Muscle of back (tissue), 13 donors: ENCODE measurements around the gene POTEM. TPM values are rescaled to one million over a fixed set of nuclear protein-coding genes. Genes with fewer than 3 reads are reported as not detected.
"Not testable (repeated sequence)": the region's sequence is repeated elsewhere in the genome, so short reads cannot be mapped to it uniquely, and the experiment has no call there.

Source experiments
- DNase-seq, 3 donors: peaks; one replicate each; pipeline versions ENCODE4 v3.0.0 to v3.0.0-alpha.2; 2013
- long read RNA-seq, 9 donors: transcript quantifications; one replicate each; lab custom pipeline, GENCODE V29; 2026
- polyA plus RNA-seq, 10 donors: library from polyadenylated mRNA; unstranded; fragments of 120-200 nt; gene quantifications; one replicate each; pipeline ENCODE4 v1.2.1, GENCODE V29; 2013; ENCODE audit not compliant: insufficient read length in 10 of 10

POTEM gene
- polyA plus RNA-seq = not detected
- long read RNA-seq, donor 1 = 0 reads
- long read RNA-seq, donor 2 = 0 reads
- long read RNA-seq, donor 3 = 0 reads
- long read RNA-seq, donor 4 = 0 reads
- long read RNA-seq, donor 5 = 0 reads
- long read RNA-seq, donor 6 = 0 reads
- long read RNA-seq, donor 7 = 0 reads
- long read RNA-seq, donor 8 = 0 reads
- long read RNA-seq, donor 9 = 0 reads

DNA sequence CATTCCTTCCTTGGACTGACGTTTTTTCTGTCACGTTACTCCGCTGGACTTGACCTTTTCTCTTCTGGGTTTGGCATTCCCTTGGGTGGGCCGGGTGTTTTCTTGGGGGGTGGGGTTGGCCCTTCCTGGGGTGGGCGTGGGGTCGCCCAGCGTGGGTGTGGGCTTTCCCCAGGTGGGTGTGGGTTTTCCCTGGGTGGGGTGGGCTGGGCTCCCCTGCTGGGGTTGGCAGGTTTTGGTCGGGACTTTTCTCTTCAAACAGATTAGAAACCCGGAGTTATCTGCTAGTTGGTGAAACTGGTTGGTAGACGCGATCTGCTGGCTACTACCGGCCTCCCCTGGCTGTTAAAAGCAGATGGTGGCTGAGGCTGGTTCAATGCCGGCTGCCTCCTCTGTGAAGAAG lies at the start of gene POTEM:
Gene POTEM, plus strand, starts transcription at position 301 of the 400 bp plus-strand sequence. Its CDS starts 52 bp downstream, at position 353.
- not testable (repeated sequence) for DNase-seq

DNA sequence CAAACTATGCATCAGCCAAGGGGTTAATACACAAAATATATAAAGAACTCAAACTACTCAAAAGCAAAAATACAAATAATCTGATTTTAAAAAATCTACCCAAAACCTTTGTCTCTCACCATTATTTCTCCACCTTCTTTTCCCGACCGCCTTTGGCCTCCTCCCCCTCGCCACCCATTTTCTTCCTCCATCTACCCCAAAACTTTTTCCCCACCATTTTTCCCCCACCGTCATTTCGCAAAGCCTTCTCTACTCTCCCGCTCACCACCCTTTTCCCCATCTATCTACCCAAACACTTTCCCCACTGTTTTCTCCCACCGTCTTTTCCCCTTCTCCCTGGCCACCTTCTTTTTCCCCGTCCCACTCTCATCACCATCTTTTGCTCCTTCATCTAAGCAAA lies 48.9 kb upstream of the POTEM start:
- DNase-seq = not testable (repeated sequence)

DNA sequence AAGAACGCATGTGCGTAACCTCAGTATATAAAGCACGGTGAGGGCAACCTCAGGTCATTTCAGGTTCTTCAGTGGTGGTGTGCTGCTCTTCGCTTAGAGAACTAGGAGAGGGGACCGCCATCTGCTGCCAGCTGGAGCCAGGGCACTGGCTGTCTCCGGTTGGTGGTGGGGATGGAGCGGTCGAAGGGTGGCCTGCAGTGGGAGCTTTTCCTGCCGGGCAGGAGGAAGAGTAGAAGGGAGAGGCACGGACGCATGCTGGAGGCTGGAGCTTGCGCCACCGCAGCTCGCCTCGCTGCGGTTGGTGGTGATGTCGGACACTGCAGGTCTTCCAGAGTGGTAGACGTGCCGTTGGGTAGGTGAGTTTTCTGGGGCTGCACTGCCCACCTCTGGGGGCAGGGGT lies 47.2 kb upstream of the POTEM start:
- not testable (repeated sequence) for DNase-seq

DNA sequence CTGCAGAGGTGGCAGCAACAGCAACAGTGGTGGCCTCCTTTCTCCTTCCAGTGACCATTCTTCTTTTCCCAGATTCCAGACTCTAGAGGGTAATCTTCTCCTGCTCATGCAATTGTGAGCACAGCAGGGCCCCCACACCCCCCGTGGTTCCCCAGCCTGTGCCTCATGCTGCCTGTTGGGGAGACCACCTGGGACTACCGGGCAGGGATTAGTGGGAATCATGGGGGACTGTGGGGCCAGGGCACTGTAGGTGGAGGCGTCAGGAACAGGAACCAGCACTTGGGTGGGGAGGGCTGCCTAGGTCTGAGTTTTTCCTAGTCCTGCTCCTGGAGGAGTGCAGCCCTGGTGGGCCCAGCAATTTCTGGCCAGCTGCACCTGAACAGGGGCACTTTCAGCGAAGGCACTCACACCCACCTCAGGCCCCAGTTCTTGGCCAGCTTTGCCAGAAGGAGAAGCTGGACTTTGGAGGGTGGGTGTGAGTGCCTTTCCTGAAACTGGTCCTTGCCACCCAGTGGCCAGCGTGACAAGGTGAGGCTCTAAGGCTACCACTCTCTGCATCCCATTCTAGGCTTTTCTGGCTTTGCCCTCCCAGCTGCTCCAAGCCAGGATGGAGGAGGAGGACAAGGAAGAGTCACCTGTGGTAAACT lies 46.1 kb upstream of the POTEM start:
- not testable (repeated sequence) for DNase-seq

DNA sequence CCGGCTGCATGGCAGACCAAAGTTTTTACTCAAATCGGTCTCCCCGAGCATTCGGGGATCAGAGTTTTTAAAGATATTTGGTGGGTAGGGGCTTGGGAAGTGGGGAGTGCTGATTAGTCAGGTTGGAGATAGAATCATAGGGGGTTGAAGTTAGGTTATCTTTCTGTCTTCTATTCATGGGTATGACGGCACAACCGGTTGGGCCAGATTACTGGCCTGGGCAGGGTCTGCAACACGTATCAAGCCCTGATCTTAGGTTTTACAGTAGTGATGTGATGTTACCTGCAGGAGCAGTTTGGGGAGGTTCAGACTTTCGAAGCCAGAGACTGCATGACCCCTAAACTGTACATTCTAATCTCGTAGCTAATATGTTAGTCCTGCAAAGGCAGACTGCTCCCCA lies 30.4 kb upstream of the POTEM start:
- DNase-seq = not testable (repeated sequence)

DNA sequence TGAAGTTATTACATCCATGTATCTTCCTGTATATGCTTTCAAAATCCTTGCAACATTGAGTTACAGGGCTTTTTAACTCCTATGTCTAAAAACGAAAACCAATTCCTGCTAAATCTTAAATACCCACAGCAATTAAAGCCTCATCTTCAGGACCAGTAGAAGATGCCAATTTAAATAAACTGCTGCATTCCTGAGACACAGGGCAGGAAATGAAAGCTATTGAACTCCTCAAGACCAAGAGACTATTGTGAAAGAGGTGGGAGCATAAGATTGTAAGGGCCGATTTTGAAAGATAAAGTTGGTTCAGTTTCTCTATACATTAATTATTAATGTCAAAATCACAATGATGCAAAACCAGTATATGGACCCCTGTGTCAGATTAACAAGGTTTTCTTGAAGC lies 28.5 kb upstream of the POTEM start:
- not testable (repeated sequence) for DNase-seq

DNA sequence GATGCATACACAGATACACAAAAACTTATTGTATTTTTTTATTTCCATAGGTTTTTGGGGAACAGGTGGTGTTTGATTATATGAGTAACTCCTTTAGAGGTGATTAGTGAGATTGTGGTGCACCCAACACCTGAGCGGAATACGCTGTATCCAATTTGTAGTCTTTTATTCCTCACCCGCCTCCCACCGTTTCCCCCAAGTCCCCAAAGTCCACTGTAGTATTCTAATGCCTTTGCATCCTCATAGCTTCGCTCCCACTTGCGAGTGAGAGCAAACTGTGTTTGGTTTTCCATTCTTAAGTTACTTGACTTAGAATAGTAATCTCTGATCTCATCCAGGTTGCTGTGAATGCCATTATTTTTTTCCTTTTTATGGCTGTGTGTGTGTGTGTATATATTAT lies 17.3 kb upstream of the POTEM start:
- not testable (repeated sequence) for DNase-seq

DNA sequence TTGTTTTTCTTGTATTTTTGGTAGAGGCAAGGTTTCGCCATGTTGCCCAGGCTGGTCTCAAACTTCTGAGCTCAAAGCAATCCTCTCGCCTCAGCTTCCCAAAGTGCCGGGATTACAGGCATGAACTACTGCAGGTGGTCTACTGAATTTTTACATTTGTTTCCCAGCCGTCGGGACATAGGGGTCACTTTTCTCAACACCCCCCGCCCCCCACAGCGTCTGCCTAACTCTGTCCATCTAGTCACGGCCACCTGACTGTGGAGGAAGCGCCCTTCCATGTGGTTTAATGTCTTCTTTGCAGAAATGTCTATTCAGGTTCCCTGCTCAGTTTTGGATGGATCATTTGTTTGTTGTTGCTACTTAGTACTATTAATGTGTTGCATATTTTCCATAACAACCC lies 14.1 kb upstream of the POTEM start:
- not testable (repeated sequence) for DNase-seq

DNA sequence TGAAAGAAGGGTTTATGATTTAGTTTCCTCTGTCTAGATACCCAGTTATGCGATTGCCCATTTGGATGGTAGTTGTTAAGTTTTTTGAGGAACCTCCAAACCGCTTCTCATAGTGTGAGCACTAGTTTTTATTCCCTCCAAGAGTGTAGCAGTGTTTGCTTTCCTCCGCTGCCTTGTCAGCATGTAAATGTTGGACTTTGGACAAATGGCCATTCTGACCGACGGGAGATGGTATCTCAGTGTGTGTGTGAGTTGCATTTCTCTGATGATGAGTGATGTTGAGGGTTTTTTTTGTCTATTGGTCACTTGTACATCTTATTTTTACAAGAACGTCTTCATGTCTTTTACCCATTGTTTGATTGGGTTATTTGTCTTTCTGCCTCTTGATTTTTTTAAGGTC lies 11.4 kb upstream of the POTEM start:
- not testable (repeated sequence) for DNase-seq

DNA sequence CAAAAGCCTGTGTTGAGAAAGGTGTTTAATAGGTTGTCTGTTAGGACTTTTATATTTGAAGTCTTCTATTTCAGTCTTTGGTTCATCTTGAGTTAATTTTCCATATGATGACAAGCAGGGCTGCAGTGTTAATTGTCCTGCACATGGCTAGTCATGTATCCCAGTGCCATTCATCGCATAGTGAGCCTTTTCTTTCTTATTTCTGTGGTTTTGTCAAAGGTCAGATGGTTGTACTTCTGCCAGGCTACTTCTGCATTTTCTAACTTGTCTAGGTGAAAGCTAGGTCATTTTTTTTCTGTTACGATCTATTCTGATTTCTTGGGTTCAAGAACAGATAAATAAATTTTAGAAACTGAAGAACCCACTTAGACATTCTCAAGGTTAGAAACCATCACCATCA lies 5.7 kb upstream of the POTEM start:
- DNase-seq = not testable (repeated sequence)

DNA sequence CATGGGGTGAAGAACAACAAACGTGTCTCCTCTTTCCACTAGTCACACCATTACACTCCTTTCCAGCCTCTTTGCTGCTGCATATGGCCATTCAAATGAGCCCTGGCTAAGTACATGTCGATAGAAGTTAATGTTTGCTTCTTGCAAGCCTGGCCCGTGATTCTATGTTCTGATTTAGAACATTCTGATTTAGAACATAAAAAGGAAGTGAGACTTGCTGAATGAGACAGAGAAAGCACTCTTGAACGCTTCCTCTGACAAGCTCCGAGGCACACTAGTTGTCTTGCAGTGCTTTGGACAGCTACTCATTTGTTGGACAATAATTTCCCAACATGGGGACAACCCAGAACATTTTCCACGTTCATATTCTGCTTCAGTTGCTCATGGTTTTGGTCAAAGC lies 5.1 kb upstream of the POTEM start:
- DNase-seq = not testable (repeated sequence)

DNA sequence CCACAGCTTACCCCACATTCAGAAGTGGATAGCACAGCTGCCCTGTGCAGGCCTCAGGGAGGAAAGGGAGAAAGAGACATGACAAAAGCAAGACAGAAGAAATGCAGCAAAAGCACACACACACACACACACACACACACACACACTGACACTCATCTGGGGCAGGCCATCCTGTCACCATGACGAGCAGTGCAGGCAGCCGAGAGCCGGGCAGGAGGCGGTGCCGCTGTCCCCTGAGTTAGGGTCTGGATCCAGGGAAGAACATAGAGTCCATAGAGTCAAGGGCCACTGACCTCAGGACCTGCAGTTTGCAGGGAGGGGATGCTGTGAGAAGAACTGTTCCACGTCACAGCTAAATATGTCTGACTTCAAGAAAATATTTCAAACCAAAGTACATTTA lies 4.0 kb upstream of the POTEM start:
- not testable (repeated sequence) for DNase-seq

DNA sequence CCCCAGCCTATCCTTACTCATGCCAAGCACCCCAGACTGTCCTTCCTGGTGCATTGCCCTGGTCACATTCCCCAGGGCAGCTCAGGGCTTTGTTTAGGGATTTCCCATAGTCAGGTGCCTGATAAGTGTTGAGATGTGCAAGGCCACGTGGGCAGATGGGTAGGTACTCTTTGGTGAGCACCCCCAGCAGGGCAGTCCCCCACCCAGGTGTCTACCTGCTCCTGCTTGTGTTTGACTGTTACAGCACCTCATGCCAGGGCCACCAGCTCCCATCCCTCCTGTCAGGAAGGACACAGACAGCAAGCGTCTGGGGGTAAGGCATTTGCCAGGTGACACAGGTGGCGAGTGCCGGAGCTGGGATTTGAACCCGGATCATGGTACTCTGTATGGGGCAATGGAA lies 2.4 kb upstream of the POTEM start:
- not testable (repeated sequence) for DNase-seq

DNA sequence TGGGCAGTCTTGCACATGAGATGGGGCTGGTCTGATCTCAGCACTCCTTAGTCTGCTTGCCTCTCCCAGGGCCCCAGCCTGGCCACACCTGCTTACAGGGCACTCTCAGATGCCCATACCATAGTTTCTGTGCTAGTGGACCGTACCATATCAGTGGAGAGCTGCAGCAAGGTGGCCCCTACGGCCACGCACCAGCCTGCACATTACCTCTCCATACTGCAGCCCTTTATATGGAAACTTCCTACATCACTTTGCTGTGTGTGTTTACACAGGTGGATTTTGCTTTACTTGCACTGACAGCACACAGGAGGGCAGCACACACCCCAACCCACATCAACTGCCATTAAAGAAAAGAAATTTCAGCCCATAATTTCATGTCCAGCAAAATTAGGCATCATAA lies 35.3 kb downstream of the POTEM start:
- not testable (repeated sequence) for DNase-seq

DNA sequence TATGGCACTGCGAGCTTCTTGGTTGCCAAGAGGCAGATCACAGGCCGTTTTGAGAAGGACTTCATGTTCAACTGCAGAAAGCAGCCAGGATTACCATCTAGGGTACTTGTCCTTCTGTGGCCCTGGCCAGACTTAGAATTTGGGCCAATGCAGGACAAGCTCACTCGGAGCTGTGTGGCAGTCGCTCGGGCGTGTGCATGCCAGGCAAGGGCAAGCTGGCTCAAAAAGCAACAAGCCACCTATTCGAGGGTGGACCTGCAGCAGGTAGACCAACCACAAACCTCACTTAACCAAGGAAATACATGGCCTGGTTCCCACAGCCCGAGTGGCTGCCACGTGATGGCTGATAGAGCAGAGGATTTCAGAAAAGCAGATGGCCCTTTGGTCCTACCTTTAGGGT lies 39.3 kb downstream of the POTEM start:
- DNase-seq = not testable (repeated sequence)

DNA sequence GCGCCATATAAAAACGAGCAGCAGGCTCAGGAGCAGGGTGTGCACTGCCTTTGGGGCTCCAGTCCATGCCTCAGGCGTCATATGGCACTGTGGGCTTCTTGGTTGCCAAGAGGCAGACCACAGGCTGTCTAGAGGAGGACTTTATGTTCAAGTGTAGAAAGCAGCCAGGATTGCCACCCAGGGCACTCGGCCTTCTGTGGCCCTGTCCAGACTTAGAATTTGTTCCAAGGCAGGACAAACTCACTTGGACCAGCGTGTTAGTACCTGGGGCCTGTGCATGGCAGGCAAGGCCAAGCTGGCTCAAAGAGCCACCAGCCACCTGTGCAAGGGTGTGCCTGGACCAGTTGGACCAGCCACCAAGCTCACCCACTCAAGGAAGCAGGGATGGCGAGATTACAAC lies 40.4 kb downstream of the POTEM start:
- DNase-seq = not testable (repeated sequence)

DNA sequence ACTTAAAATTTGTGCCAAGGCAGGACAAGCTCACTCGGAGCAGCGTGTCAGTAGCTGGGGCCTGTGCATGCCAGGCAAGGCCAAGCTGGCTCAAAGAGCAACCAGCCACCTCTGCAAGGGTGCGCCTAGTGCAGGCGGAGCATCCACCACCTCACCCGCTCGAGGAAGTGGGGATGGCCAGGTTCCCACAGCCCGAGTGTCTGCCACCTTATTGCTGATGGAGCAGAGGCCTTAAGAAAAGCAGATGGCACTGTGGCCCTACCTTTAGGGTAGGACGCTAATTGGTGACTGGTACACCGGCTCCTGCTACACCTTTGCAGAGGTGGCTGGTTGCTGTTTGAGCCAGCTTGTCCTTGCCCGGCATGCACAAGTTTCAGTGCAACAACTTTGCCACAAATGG lies 43.8 kb downstream of the POTEM start:
- not testable (repeated sequence) for DNase-seq

DNA sequence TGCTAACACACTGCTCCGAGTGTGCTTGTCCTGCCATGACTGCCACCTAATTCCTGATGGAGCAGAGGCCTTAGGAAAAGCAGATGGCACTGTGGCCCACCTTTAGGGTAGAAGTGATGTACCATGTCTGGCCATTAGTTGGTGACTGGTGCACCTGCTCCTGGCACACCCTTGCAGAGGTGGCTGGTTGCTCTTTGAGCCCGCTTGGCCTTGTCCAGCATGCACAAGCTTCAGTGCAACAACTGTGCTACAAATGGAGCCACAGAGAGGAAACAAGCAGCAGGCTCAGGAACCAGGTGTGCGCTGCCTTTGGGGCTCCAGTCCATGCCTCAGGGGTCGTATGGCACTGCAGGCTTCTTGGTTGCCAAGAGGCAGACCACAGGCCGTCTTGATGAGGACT lies 44.5 kb downstream of the POTEM start:
- not testable (repeated sequence) for DNase-seq

DNA sequence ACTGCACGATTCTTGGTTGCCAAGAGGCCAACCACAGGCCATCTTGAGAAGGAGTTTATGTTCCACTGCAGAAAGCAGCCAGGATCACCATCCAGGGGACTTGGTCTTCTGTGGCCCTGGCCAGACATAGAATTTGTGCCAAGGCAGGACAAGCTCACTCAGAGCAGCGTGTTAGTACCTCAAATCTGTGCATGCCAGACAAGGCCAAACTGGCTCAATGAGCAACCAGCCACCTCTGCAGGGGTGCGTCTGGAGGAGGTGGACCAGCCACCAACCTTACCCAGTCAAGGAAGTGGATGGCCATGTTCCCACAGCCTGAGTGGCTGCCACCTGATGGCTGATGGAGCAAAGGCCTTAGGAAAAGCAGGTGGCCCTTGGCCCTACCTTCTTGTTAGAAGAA lies 48.0 kb downstream of the POTEM start:
- not testable (repeated sequence) for DNase-seq

DNA sequence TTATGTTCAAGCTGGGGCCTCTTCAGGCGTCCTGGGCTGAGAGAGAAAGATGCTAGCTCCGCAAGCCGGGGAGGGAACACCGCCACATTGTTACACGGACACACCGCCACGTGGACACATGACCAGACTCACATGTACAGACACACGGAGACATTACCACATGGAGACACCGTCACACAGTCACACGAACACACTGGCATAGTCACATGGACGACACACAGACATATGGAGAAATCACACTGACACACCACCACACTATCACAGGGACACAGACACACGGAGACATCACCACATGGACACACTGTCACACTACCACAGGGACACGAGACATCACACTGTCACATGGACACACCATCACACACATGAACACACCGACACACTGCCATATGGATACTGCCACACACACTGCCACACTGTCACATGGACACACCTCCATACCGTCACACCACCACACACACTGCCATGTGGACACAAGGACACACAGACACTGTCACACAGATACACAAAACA lies 57.9 kb downstream of the POTEM start:
- DNase-seq = not testable (repeated sequence)

DNA sequence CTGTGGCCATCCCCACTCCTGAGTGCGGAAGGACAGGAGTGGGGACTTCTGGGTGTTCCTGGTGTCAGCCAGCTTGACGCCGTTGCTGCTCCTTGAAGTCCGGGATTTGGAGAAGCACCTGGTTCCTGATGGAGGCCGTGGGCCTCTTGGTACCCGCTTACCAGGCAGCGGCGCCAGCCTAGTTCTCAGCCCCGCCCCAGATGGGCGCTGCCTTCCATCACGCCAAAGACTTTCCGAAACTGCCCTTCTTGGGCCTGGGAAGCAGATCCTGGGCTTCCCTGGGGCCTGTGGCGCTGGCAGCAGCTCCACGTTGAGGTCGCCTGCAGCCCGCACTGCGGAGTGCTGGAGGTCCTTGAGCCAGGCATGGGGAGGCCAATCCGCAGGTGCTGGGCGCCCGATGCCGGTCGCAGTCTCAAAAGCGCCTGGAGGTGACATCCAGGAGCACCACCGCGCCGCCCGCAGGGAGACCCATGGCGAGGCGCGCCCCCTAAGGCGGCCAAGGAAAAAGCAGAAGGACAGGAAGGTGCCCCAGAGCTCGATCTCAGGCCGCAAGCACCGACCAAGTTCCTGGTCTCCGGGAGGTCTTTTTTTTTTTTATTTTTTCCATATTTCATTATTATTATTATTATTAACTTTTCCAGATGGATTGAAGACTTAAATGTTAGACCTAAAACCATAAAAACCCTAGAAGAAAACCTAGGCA lies 59.6 kb downstream of the POTEM start:
- not testable (repeated sequence) for DNase-seq

DNA sequence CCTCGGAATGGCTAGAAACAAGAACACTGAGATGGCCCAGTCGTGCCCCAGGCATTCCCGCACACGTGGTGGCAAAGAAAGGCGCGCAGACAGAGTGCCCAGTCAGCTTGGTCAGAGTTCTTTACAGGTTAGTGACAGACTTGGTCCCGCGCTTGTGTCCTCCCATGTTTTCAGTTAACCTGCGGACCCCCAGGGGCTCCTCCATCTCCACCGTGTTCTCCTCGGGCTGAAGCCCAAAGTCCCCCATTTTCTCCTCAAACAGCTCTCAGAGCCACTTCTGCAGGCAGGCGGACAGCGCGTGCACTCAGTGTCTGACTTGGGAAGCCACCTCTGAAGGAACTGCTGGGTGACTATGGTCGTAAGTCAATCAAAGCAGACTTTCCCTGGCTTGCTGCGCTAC lies 60.7 kb downstream of the POTEM start:
- not testable (repeated sequence) for DNase-seq
